Endothelial cell of umbilical vein (primary cell): ENCODE measurements around the gene GNA12. TPM values are rescaled to one million over a fixed set of nuclear protein-coding genes. Genes with fewer than 3 reads are reported as not detected.
A peak's percentile ranks its signal among the peaks of the same experiment; 100 is the strongest.

ENCODE experiments used
- BruUV-seq: library from RNA; stranded (reverse); fragments of 400-500 nt; replicated peaks from 2 replicates; lab custom pipeline; 2021; lab: Mats Ljungman, UMichigan
- CTCF ChIA-PET: fragments of 300-600, 350-600 bp; sonication (Branson Sonifier 250); formaldehyde crosslinking; loops from one replicate; lab custom pipeline; 2021; ENCODE audit warnings: antibody characterized with exemption, inconsistent platforms; lab: Charles Lee
- POLR2A ChIA-PET: fragments of 300-600, 350-600 bp; sonication (Branson Sonifier 250); formaldehyde crosslinking; loops from one replicate; lab custom pipeline; 2021; ENCODE audit warnings: antibody characterized with exemption, inconsistent platforms; lab: Charles Lee
- DNase-seq: peaks from one replicate; pipeline ENCODE4 v3.0.0-alpha.2; 2011; ENCODE audit warnings: low read depth, low spot score
- FAIRE-seq: peaks from 2 replicates; lab custom pipeline; 2011; peaks lifted over from hg19 to GRCh38; lab: Jason Lieb, UNC
- H2AFZ ChIP-seq: 2 replicates; pipeline ENCODE4 v1.6.0; 2012; ENCODE audit warnings: low read depth, low read length, control low read depth, inconsistent platforms
- H3K27ac ChIP-seq: 2 replicates; pipeline ENCODE4 v1.5.1; 2011; ENCODE audit warnings: low read depth, mild to moderate bottlenecking, control low read depth, low read length, moderate library complexity; ENCODE audit not compliant: insufficient read depth
- H3K27me3 ChIP-seq, 2 experiments: 2 replicates each; pipeline versions ENCODE4 v1.6.0 to v1.6.1; 2011; ENCODE audit warnings: low read length in 2 of 2, mixed read lengths in 1 of 2; ENCODE audit not compliant: control insufficient read depth in 2 of 2, insufficient read depth in 2 of 2
- H3K36me3 ChIP-seq, 2 experiments: 2 replicates in 1 of 2; 3 replicates in 1 of 2; pipeline ENCODE4 v1.5.1; 2011; ENCODE audit warnings: low read length in 2 of 2, mild to moderate bottlenecking in 1 of 2, moderate library complexity in 1 of 2; ENCODE audit not compliant: control insufficient read depth in 2 of 2, insufficient read depth in 2 of 2; ENCODE audit errors: extremely low read depth in 1 of 2
- H3K4me1 ChIP-seq: 3 replicates; pipeline ENCODE4 v1.5.1; 2011; ENCODE audit warnings: mild to moderate bottlenecking, low read length; ENCODE audit not compliant: control insufficient read depth, insufficient read depth; ENCODE audit errors: extremely low read depth
- H3K4me2 ChIP-seq: 2 replicates; pipeline ENCODE4 v1.6.1; 2011; ENCODE audit warnings: low read length, control low read depth, mixed read lengths; ENCODE audit not compliant: insufficient read depth
- H3K4me3 ChIP-seq, 3 experiments: fragments of 200-600 bp in 1 of 3; sonication (generic), shearing (Covaris generic) in 1 of 3; replicated peaks in 1 of 3; 2 replicates each; pipeline ENCODE4 v1.5.1; 2011 to 2016; ENCODE audit warnings: control low read depth in 3 of 3, low read length in 3 of 3, mild to moderate bottlenecking in 2 of 3, inconsistent platforms in 1 of 3, low read depth in 1 of 3, moderate library complexity in 1 of 3; ENCODE audit not compliant: insufficient read depth in 1 of 3
- H3K79me2 ChIP-seq: 2 replicates; pipeline ENCODE4 v1.6.0; 2012; ENCODE audit warnings: low read length, inconsistent platforms; ENCODE audit not compliant: control insufficient read depth, insufficient read depth
- H3K9ac ChIP-seq: replicated peaks from 2 replicates; pipeline ENCODE3; 2011; ENCODE audit warnings: low read length, control low read depth; ENCODE audit not compliant: insufficient read depth; ENCODE audit errors: extremely low read depth
- H3K9me1 ChIP-seq: replicated peaks from 3 replicates; pipeline ENCODE4 v1.6.0; 2011; ENCODE audit warnings: mild to moderate bottlenecking, low read length; ENCODE audit not compliant: control insufficient read depth, insufficient read depth; ENCODE audit errors: extremely low read depth
- H3K9me3 ChIP-seq: replicated peaks from 2 replicates; pipeline ENCODE4 v1.5.1; 2012; ENCODE audit warnings: low read length, inconsistent platforms; ENCODE audit not compliant: control insufficient read depth, insufficient read depth
- H4K20me1 ChIP-seq: replicated peaks from 2 replicates; pipeline ENCODE3; 2011; ENCODE audit warnings: mild to moderate bottlenecking, low read length; ENCODE audit not compliant: control insufficient read depth, insufficient read depth; ENCODE audit errors: extremely low read depth
- CTCF ChIP-seq, 2 donors: IDR thresholded peaks; 1 replicate in 1 of 2; 2 replicates in 1 of 2; pipeline ENCODE4 v1.5.1; 2011; ENCODE audit warnings: low read length in 2 of 2, mild to moderate bottlenecking in 2 of 2, moderate library complexity in 2 of 2, control low read depth in 1 of 2, inconsistent platforms in 1 of 2, low read depth in 1 of 2; ENCODE audit not compliant: insufficient read depth in 1 of 2; ENCODE audit errors: extremely low read depth in 1 of 2
- FOS ChIP-seq: IDR thresholded peaks from 2 replicates; pipeline ENCODE4 v1.6.1; 2011; ENCODE audit warnings: mild to moderate bottlenecking, low read length, moderate library complexity, borderline replicate concordance; ENCODE audit not compliant: insufficient read depth
- GATA2 ChIP-seq: IDR thresholded peaks from 2 replicates; pipeline ENCODE4 v1.7.0; 2011; ENCODE audit warnings: low read depth, mild to moderate bottlenecking, moderate library complexity, mixed read lengths, low read length; ENCODE audit not compliant: insufficient read length, insufficient read depth
- POLR2A ChIP-seq: IDR thresholded peaks from 2 replicates; pipeline ENCODE4 v1.6.1; 2012; ENCODE audit warnings: low read depth, mild to moderate bottlenecking, control low read depth, low read length
- dilution Hi-C: fragments of 300-500 bp; cut with MboI; formaldehyde crosslinking; loops from one replicate; pipeline ENCODE4 v1.15.0; 2019; ENCODE audit warnings: low sequenced_read_pairs; ENCODE audit not compliant: extremely low pct_ligation_motif_present
- intact Hi-C: fragments of 100-400 bp; cut with micrococcal nuclease; formaldehyde crosslinking; loops from one replicate; pipeline ENCODE4 v1.10.0; 2022
- polyA plus RNA-seq, 4 experiments: library from polyadenylated mRNA; depleted of rRNA in 3 of 4; stranded (reverse) in 3 of 4; unstranded in 1 of 4; fragments of >200 nt; gene quantifications; 2 replicates each; pipeline versions ENCODE4 v1.2.1 to v1.2.3, GENCODE V29; 2011 to 2012; ENCODE audit warnings: missing spikeins in 1 of 4
- total RNA-seq: library from RNA; stranded (reverse); gene quantifications from 2 replicates; pipeline ENCODE4 v1.2.3, GENCODE V29; 2021
- TF ChIP-seq, protein P1 (sequence below): IDR thresholded peaks from 2 replicates; pipeline ENCODE4 v1.6.1; 2011; ENCODE audit not compliant: insufficient read depth, insufficient read length

GNA12 gene
- total and polyA plus RNA-seq, 2 donors (not counting 3 experiments of a cell fraction or from before 2014, with no cell fraction given) = 63.0 to 75.1 TPM

GRCh38 chr7:2710286-2710655, 133.8 kb downstream of the GNA12 start:
- no peak overlapping the region for H2AFZ ChIP-seq
- no peak overlapping the region for H3K4me3 ChIP-seq
- intact Hi-C loops (no loop called here), dilution Hi-C loops (no loop called here)
- no TSS peak for BruUV-seq
- H3K79me2 ChIP-seq = no peaks in the 10 kb centered on the region
- H3K27ac ChIP-seq = no peak overlapping the region
- H4K20me1 ChIP-seq = no peaks in the 10 kb centered on the region
- no peaks in the 10 kb centered on the region for H3K9me3 ChIP-seq
- no peak for FAIRE-seq
- DNase-seq = no peak
- POLR2A ChIA-PET = no interaction called here
- H3K4me2 ChIP-seq = no peak overlapping the region
- CTCF ChIA-PET = interaction anchor here (0.6 to 3.9 kb wide), 40 partner anchors 8 to 355 kb away, joined by 3 to 32 read pairs (median 5); no protein-coding TSS in a partner anchor
- no peaks in the 10 kb centered on the region for H3K4me1 ChIP-seq
- TF ChIP-seq POLR2A (no peak), FOS (no peak), GATA2 (no peak)
- TF ChIP-seq, protein P1, sequence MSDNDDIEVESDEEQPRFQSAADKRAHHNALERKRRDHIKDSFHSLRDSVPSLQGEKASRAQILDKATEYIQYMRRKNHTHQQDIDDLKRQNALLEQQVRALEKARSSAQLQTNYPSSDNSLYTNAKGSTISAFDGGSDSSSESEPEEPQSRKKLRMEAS = no peak
- no peaks in the 10 kb centered on the region for H3K9me1 ChIP-seq
- no peaks in the 10 kb centered on the region for H3K27me3 ChIP-seq
- H3K36me3 ChIP-seq = no peaks in the 10 kb centered on the region
- no peak overlapping the region for H3K9ac ChIP-seq

GRCh38 chr7:2709553-2710285, 134.4 kb downstream of the GNA12 start:
- dilution Hi-C loops (no loop called here), intact Hi-C loops (loop anchor here (2.0 kb wide), 1 partner anchor 39 kb away; no protein-coding TSS in a partner anchor)
- Histone ChIP-seq H3K9ac (no peak overlapping the region), H3K36me3 (no peaks in the 10 kb centered on the region), H3K79me2 (no peaks in the 10 kb centered on the region), H3K4me3 (no peak overlapping the region), H3K4me1 (no peaks in the 10 kb centered on the region), H3K9me1 (no peaks in the 10 kb centered on the region), H3K9me3 (no peaks in the 10 kb centered on the region), H3K27me3 (no peaks in the 10 kb centered on the region), H3K4me2 (no peak overlapping the region), H3K27ac (no peak overlapping the region), H2AFZ (no peak overlapping the region), H4K20me1 (no peaks in the 10 kb centered on the region)
- ChIA-PET POLR2A (no interaction called here), CTCF (interaction anchor here (0.6 to 3.9 kb wide), 41 partner anchors 8 to 355 kb away, joined by 3 to 32 read pairs (median 5); no protein-coding TSS in a partner anchor)
- BruUV-seq = no TSS peak
- FAIRE-seq = peak; percentile 92
- no peak for TF ChIP-seq GATA2
- TF ChIP-seq CTCF (IDR thresholded peaks at IDR 0.05; ENCODE audit: extremely low read depth in 1 of 2, insufficient read depth in 1 of 2, low read depth in 1 of 2, low read length in 2 of 2) = peak; percentile 93 to 99
- peak; percentile 54 for DNase-seq
